GM12878 (cell line): ENCODE results near the gene SUN5. TPM values are rescaled to one million over a fixed set of nuclear protein-coding genes. Genes with fewer than 3 reads are reported as not detected.

Experiments used
- CTCF ChIP-seq, 3 experiments: IDR thresholded peaks in 2 of 3; conservative IDR thresholded peaks in 1 of 3; 2 replicates each; pipeline ENCODE4 v1.5.1; 2011; ENCODE audit warnings: low read depth in 3 of 3, low read length in 3 of 3, mild to moderate bottlenecking in 3 of 3, control low read depth in 2 of 3, moderate library complexity in 2 of 3, inconsistent platforms in 1 of 3, mixed read lengths in 1 of 3; ENCODE audit not compliant: control insufficient read depth in 2 of 3, insufficient read depth in 1 of 3; ENCODE audit errors: extremely low read depth in 1 of 3
- E2F4 ChIP-seq: IDR thresholded peaks from 2 replicates; pipeline ENCODE4 v1.6.1; 2012; ENCODE audit warnings: low read depth, low read length, improper control_type of control experiment
- FOS ChIP-seq: IDR thresholded peaks from 3 replicates; pipeline ENCODE4 v1.6.1; 2011; ENCODE audit warnings: borderline replicate concordance; ENCODE audit not compliant: insufficient read length; ENCODE audit errors: extremely low read depth
- HSF1 ChIP-seq: fragments of 150-350 bp; IDR thresholded peaks from 2 replicates; pipeline ENCODE4 v1.6.1; 2014; ENCODE audit warnings: mild to moderate bottlenecking, low read depth, low read length
- KLF5 ChIP-seq: fragments of 450-650 bp; IDR thresholded peaks from 2 replicates; pipeline ENCODE4 v1.6.1; 2014; ENCODE audit warnings: mild to moderate bottlenecking; ENCODE audit not compliant: partially characterized antibody
- SIN3A ChIP-seq: IDR thresholded peaks from 2 replicates; pipeline ENCODE4 v1.6.1; 2012; ENCODE audit warnings: low read depth, low read length, improper control_type of control experiment
- SMC3 ChIP-seq: IDR thresholded peaks from 2 replicates; pipeline ENCODE4 v1.6.1; 2011; ENCODE audit warnings: low read length, improper control_type of control experiment, borderline replicate concordance
- TARDBP ChIP-seq: IDR thresholded peaks from 2 replicates; pipeline ENCODE4 v1.6.1; 2016; ENCODE audit warnings: borderline replicate concordance
- ZNF24 ChIP-seq: fragments of 450-650 bp; IDR thresholded peaks from 2 replicates; pipeline ENCODE4 v1.6.1; 2017; ENCODE audit warnings: antibody characterized with exemption, mild to moderate bottlenecking
- ZNF384 ChIP-seq: IDR thresholded peaks from 2 replicates; pipeline ENCODE4 v1.6.1; 2012; ENCODE audit warnings: low read depth, mild to moderate bottlenecking, low read length, improper control_type of control experiment, borderline replicate concordance
- polyA plus RNA-seq, 11 experiments: library from polyadenylated mRNA; depleted of rRNA in 4 of 11; unstranded in 6 of 11; stranded (reverse) in 5 of 11; fragments of >200 nt; fragmentation: Nextera tagmentation in 4 of 11; fragmentation: Illumina TruSeq in 1 of 11; extraction: Ambion mirVana in 4 of 11; extraction: Trizol in 1 of 11; gene quantifications; 1 replicate in 1 of 11; 2 replicates in 10 of 11; pipeline versions ENCODE4 v1.2.1 to v1.2.3, GENCODE V29; 2011 to 2016; ENCODE audit warnings: inconsistent platforms in 2 of 11, missing spikeins in 2 of 11, low read depth in 1 of 11
- total RNA-seq, 4 experiments: library from RNA; depleted of rRNA in 3 of 4; stranded (reverse); fragments of >200 nt in 3 of 4; fragmentation: Illumina TruSeq in 1 of 4; extraction: Trizol in 1 of 4; gene quantifications; 2 replicates each; pipeline versions ENCODE4 v1.2.1 to v1.2.3, GENCODE V29; 2013 to 2021
- TF ChIP-seq, protein P1 (sequence below): fragments of 450-650 bp; IDR thresholded peaks from 2 replicates; pipeline ENCODE4 v1.6.1; 2017; ENCODE audit warnings: mild to moderate bottlenecking, moderate library complexity

The SUN5 gene
- total and polyA plus RNA-seq, 10 of the 15 experiments (the other 5 are each of a cell fraction or from before 2014, with no cell fraction given): not detected

DNA sequence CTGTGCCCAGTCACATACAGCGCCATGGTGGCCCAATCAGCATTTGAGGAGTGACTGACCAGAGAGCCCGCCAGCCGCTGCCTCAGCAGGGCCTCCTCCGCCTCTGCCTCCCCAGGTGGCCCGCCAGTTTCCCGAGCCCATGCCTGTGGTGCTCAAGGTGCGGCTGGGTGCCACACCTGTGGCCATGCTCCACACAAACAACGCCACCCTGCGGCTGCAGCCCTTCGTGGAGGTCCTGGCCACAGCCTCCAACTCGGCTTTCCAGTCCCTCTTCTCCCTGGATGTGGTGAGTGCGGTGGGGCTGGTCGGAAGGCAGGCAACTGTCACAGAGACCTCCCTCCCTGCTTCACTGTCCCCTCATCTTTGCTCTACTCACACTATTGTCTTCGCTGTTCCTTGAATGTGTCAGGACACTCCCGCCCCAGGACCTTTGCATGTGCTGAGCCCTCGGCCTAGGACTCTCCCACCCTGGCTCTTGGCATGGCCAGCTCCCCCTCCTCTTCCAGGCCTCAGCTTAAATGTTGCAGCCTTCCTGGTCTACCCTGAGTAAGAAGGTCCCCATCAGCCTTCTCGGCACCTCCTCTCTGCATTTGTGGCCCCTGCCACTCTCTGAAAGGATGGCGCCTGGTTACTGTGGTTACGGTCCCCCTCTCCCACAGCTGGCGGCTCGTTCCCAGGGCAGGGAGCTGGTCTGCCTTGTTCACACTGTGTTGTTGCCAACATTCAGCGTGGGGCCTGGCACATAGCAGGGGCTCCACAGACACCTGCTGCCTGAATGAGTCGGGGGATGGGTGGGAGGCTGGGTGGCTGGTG, 15.4 kb upstream of the SUN5 start (continued):
- TF ChIP-seq HSF1 (no peak), ZNF24 (no peak), SMC3 (no peak), E2F4 (no peak), FOS (no peak), TARDBP (no peak), KLF5 (no peak), ZNF384 (no peak), SIN3A (no peak), CTCF (IDR thresholded peaks at IDR 0.05 in 2 of 3, conservative IDR thresholded peaks at IDR 0.05 in 1 of 3; ENCODE audit: control insufficient read depth in 2 of 3, extremely low read depth in 1 of 3, insufficient read depth in 1 of 3, low read depth in 3 of 3, low read length in 3 of 3) (no peak)
- TF ChIP-seq, protein P1, sequence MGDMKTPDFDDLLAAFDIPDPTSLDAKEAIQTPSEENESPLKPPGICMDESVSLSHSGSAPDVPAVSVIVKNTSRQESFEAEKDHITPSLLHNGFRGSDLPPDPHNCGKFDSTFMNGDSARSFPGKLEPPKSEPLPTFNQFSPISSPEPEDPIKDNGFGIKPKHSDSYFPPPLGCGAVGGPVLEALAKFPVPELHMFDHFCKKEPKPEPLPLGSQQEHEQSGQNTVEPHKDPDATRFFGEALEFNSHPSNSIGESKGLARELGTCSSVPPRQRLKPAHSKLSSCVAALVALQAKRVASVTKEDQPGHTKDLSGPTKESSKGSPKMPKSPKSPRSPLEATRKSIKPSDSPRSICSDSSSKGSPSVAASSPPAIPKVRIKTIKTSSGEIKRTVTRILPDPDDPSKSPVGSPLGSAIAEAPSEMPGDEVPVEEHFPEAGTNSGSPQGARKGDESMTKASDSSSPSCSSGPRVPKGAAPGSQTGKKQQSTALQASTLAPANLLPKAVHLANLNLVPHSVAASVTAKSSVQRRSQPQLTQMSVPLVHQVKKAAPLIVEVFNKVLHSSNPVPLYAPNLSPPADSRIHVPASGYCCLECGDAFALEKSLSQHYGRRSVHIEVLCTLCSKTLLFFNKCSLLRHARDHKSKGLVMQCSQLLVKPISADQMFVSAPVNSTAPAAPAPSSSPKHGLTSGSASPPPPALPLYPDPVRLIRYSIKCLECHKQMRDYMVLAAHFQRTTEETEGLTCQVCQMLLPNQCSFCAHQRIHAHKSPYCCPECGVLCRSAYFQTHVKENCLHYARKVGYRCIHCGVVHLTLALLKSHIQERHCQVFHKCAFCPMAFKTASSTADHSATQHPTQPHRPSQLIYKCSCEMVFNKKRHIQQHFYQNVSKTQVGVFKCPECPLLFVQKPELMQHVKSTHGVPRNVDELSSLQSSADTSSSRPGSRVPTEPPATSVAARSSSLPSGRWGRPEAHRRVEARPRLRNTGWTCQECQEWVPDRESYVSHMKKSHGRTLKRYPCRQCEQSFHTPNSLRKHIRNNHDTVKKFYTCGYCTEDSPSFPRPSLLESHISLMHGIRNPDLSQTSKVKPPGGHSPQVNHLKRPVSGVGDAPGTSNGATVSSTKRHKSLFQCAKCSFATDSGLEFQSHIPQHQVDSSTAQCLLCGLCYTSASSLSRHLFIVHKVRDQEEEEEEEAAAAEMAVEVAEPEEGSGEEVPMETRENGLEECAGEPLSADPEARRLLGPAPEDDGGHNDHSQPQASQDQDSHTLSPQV: no peak
